GM18507 (cell line): ENCODE measurements around the gene HNRNPA2B1.
"Not testable (repeated sequence)": the region's sequence is repeated elsewhere in the genome, so short reads cannot be mapped to it uniquely, and the experiment has no call there.

ENCODE experiments used
- DNase-seq: peaks from one replicate; pipeline ENCODE4 v3.0.0; 2011; ENCODE audit warnings: low read depth; ENCODE audit not compliant: insufficient read length; ENCODE audit errors: extremely low spot score
- FAIRE-seq: peaks from 2 replicates; lab custom pipeline; 2011; peaks lifted over from hg19 to GRCh38; lab: Jason Lieb, UNC

Gene HNRNPA2B1

GRCh38 chr7:26199301-26200037 lies 1.1 kb downstream of the HNRNPA2B1 start:
- FAIRE-seq (peak; percentile 5), DNase-seq (no peak)

DNA sequence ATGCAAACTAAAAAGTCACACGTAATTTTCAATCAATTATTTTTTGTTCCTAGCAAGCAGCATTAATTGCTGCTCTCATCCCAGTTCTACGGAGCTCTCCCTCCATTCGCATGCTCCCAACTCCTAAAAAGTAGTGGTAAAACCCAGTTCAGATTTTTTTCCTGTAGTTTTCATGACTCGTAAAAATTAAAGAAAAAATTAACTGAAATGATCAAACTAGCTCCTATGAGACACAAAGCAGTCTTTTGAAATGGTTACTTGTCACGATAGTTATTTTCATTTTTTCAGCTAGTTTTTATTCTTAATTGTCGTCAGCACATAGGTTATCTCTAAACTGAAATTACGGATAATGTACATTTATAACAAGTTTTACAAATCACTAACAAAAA lies 1.8 kb downstream of the HNRNPA2B1 start:
- DNase-seq: no peak
- no peak for FAIRE-seq

DNA sequence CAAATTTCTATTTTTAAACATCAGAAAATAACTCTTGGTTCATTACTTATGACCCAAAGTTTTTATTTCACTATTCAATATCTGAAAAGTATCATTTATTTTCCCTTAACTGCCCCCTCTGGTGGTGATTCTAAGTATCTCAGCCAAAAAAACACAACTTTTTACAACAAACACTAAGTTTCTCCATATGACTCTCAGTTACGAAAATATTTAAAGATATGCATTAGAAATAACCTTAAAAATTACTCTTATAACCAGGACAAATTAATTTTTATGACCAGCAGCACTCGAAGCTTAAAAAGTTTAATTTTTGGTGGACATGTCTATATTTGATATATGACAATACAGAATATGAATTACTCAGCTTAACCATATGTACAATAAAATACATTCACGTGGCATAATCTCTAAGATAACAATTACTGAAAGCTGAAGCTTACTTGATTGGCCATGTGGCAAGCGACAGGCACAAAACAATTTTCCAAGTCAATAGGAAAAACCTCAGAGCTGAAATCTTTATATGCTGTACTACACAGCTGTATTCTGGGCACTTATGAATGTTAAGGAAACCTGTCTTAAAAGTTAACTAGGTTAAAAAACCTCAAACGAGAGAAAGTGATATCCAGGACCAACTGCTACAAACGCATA lies 2.3 kb downstream of the HNRNPA2B1 start:
- peak; percentile 39 for FAIRE-seq
- no peak for DNase-seq

GRCh38 chr7:26197153-26198115 lies 3.1 kb downstream of the HNRNPA2B1 start:
- no peak for DNase-seq
- peak; percentile 72 for FAIRE-seq

GRCh38 chr7:26195867-26196657 lies 4.5 kb downstream of the HNRNPA2B1 start:
- DNase-seq (no peak), FAIRE-seq (no peak)

DNA sequence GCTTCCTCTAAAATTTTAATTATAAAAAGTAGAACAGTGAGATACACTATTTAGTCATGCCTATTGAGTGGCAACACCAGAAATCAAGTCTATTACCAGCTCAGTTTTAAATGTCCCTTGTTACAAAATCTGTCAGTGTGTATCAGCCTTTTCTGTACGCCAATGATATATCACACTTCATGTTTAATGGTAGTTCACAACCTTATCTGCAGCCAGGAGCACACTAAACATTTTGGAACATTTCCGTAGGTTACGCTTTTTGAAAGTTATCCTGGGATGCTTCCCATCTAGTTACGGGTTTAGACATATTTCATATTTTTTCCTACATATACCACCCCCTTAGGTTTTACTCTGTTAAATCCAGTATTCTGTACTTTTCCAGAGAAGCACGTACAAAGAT lies 5.4 kb downstream of the HNRNPA2B1 start:
- FAIRE-seq (no peak), DNase-seq (no peak)

GRCh38 chr7:26194764-26195163 lies 5.8 kb downstream of the HNRNPA2B1 start:
- not testable (repeated sequence) for DNase-seq, FAIRE-seq

DNA sequence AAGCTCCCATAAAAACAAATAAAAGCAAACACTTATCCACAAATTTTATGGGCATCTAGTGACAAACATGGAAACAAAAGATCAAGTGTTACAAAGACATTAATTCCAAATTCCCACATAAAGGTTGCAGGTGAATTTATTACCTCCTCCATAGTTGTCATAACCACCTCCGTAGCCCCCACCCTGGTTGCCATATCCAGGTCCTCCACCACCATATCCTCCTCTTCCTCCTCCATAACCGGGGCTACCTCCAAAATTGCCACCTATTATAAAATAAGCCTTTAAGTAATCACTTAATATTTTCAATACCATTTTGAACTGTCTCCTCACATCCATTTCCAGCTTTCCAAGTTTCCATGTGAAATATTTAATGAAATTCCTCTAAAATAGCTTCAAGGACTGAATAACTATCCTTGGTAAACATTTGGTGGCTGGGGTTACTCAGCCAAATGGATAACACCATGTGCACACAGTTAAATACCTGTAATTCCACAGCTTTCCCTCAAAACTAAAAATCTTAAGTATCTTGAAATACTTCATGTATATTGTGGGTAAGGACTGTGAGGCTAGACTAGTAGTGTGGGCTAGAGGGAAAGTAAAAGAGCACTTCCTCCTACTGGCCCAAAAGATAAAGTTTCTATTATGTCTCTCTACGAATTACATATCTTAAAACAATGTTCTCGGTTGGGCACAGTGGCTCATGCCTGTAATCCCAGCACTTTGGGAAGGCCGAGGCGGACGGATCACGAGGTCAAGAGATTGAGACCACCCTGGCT lies 6.9 kb downstream of the HNRNPA2B1 start:
- FAIRE-seq: no peak
- DNase-seq: no peak

DNA sequence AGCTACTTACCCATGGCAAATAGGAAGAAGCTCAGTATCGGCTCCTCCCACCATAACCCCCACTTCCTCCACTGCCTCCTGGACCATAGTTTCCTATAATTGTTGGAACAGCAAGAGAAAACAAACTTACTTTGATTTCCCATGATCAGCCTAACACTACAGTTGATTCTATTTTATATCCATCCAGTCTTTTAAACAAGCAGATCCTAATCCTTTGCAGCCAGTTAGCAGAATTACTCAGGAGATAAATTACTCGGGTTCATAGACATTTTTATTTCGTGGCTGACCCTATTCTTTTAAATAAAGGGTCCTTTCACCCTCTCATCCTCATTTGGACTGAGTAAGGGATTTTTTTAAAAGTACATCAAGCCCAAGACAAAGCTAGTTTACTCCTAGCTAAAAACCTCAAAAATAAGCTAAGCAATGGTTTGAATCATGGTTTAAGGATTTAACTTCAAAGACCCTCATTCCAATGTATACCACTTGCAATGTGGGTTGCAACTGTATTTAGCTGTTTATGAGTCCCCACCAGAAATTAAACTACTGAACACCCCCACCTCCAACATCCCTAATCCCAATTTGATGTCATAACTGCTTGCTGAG lies 8.0 kb downstream of the HNRNPA2B1 start:
- FAIRE-seq: no peak

DNA sequence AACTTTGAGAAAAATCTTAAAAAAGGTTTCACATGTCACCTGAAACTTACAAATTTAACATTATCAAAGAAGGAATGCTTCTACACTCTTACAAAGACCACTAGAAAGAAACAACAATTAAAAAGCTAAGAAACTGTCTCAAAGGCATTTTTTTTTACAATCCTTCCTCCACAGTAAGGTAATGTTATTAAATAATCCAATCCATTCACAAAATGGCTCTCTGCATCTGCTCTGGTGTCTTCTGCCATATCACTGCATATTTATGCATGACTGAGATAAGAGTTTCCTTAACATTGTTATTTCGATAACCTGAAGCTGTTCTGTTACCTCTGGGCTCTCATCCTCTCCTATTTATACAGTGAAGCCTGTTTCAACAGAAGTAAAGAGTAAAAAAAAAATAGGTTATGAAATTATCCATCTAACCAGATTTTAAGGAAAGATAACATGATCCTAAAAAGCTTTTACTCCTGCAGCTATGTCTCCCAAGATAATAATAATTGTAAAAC lies 8.5 kb downstream of the HNRNPA2B1 start:
- DNase-seq (no peak), FAIRE-seq (no peak)

More for the DNA sequence above, 8.0 kb downstream of the HNRNPA2B1 start:
- DNase-seq: no peak

DNA sequence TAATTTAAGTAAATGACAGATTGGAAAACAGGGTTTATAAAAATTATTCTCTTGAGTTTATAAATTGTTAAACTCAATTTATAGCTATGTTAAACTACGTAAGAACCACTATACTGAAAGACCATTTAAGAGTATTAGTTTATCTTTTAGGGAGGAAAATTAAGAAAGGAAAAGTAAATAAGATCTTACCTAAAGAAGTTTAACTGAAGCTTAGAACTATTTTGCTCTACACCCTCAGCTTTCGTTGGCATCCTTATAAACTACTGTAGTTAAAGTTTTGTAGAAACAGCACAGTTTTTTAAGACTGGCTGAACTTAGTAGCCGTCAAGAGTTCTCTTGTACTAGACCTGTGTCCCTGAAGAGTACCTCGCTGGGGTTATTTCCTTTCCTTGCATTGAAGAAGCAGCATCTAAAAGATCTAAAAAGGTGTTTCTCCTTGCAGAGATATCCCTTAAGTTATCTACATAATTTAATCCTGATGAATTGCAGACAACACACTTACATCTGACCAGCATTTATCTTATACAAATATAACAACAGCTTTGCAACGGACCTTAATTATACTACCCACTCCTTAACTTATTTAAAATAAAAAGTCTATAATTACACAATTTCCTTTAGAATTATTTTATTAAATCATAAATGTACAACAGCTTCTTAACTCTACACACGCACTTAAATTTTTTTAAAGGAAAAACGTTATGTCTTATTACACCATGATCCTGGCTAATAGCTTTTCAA lies 9.1 kb downstream of the HNRNPA2B1 start:
- FAIRE-seq: no peak
- no peak for DNase-seq

DNA sequence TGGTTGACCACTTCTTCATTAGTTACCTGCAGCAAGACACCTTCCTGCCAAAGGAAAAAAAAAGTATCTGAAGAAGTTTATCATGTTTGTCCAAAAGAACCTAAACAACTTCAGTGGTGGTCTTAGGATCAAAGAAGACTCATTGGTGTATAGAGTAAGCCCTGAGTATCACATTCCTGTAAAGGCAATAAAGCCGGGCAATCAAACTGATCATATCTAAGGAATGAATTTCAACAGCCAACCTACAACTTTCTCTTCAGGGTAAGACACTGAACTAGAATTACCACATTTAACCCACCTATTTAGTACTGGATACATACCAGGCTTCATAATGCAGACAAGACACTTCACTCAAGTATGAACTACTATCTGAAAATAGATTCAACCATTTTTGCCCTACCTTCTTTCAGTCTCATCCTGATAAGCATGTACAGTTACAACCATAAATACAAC lies 10.1 kb downstream of the HNRNPA2B1 start:
- DNase-seq (no peak), FAIRE-seq (no peak)

DNA sequence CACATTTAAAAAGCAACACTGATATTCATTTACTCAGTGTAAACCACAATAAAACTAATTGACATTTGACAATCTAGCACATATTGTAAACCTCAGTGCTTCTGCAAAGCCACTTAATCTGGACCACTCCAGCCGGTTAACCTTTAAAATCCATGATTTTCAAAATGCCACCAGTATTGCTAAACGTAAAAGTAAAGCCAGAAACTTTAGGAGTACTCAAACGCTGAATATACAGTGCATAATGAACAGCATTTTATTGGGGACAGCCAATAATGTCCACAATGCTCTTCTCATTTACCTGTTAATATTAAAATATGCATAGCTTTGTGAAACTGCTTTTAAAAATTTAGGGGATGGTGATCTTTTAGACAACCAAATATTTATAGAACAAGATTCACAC lies 10.8 kb downstream of the HNRNPA2B1 start:
- DNase-seq (no peak), FAIRE-seq (no peak)

DNA sequence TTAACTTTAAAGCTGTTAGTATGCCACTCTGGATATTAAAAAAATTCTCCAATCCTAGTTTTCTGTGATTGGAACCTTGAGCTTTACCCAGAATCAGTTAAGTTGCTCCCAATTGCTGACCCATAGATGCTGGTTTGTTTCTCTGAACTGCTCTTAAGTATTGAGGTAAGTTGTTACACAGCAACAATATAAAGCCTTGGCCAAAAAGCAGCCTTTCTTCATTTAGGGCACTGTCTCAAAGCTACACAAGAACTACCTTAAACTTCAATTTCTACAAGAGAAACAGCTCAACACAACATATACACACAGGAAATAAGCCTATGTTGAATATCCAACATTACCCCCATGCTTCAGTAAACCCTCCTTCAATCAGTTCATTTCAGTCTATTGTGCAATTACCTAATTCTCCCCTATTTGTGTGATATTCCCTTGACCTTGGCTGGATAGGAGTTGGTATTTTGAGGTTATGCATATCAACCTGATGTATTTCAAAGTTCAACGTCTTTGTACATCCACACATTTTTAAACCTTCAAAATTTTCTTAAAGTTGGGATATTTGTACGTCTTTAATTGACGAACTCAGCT lies 11.5 kb downstream of the HNRNPA2B1 start:
- no peak for FAIRE-seq
- no peak for DNase-seq

DNA sequence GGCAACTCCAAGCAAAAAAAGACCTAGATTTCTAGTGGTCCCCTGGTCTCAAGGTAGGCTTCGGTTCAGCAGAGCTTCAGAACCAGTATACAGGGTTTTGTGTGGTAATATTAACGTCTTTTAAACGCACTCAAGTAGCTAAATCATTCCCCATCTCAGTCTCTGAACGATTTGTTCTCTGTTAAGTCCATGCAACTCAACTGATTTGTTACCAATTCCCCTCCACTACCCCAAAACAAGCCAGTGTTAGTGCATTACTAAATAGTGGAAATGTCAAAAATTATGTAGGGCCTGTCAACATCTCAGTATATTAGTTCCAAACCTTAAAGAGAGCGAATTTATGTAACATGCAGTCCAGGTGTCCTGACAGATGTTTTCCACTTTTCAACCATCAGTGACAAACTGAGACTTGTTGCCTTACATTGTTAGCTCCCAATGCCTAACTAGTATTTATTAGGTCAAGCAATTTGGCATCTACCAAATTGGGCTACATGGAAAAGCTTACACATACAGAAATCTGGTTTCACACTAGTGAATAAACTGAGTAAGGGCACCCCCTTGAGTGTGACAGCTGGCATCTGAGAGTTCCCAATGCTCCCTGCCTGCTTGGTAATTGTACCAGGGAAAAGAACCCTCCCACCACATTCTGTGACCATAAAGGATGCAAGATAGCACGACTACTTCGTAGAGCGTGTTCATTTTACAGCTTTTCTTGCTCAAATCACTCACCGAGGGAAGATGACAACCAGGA lies 12.2 kb downstream of the HNRNPA2B1 start:
- DNase-seq (no peak), FAIRE-seq (peak; percentile 35)
